GM12875 (cell line): Measurements from ENCODE around the gene RIT2.

Experiments
- H3K4me3 ChIP-seq: one replicate; pipeline ENCODE4 v1.5.1; 2011; ENCODE audit warnings: low read depth, low read length, control low read depth
- CTCF ChIP-seq: IDR thresholded peaks from 2 replicates; pipeline ENCODE4 v1.5.1; 2011; ENCODE audit warnings: low read depth, mild to moderate bottlenecking, control low read depth, inconsistent platforms, low read length, moderate library complexity, borderline replicate concordance; ENCODE audit not compliant: insufficient read depth

The RIT2 gene

DNA sequence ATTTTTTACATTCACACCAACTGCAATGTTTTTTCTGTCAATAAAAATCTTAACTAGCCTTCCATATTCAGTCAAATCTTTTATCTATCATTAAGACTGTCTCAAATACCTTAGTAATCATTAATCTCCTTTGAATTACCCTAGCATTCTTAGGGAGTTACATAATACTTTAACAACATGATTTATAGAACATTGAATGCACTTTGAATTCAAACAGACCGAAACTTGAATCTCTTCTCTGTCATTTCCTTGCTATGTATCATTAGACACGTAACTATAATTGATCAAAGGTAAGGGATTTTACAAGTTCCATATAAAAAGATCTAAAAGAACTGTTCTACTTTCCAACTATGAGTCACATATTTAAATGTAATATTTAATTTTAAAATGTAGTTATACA lies 330.9 kb downstream of the RIT2 start:
- no peak for TF ChIP-seq CTCF
- H3K4me3 ChIP-seq = no peak overlapping the region

DNA sequence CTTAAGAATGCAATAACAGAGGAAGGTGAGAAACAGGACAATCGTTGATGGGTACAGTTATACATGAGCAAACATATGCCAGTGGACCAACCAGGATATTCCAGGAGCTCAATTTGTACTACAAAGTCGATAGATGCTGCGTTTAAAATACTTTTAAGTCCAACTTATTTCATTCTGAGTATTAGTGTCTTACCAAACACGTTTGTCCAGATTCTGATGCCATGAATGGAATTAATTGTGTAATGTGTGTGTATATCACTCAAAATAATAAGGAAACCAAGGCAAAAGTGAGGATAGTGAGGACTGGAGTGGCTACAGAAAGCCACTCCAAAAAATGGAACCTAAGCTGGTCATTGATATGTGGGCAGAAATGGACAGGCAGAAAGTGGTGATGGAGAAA lies 332.6 kb downstream of the RIT2 start:
- no peak overlapping the region for H3K4me3 ChIP-seq
- no peak for TF ChIP-seq CTCF

- no peak for TF ChIP-seq CTCF
- no peak overlapping the region for H3K4me3 ChIP-seq
Measured at GRCh38 chr18:42781298-42781815, 334.1 kb downstream of the RIT2 start.

- no peak for TF ChIP-seq CTCF
- H3K4me3 ChIP-seq = no peak overlapping the region
Measured at GRCh38 chr18:42780171-42780570, 335.3 kb downstream of the RIT2 start.

DNA sequence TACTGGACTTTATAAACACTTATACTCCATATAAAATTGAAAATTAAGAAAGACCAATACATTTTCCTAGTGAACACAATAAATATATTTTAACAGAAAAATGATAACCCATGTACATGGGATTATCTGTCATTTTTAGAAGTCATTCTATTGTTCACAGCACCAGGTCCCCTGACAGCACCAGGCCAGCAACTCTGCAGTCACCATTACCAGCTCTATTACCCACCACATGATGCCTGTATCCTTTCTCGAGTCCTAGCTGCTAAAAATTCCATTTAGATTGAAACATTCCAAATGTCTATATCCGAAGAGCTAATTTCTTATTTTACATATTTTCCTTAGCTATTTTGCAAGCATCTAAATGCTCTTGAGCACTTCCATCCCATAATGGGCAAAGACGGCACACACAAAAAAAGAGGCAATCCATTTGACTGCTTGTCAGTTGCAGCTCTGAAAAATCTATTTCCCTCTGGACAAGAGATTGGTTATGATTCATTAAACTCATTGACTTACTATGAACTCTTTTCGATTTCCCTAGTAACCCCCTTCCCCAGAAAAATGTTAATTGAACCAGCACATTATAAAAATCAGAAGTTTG lies 336.9 kb downstream of the RIT2 start:
- H3K4me3 ChIP-seq = no peak overlapping the region
- TF ChIP-seq CTCF = no peak

GRCh38 chr18:42778024-42778423 lies 337.5 kb downstream of the RIT2 start:
- TF ChIP-seq CTCF = no peak
- no peak overlapping the region for H3K4me3 ChIP-seq

DNA sequence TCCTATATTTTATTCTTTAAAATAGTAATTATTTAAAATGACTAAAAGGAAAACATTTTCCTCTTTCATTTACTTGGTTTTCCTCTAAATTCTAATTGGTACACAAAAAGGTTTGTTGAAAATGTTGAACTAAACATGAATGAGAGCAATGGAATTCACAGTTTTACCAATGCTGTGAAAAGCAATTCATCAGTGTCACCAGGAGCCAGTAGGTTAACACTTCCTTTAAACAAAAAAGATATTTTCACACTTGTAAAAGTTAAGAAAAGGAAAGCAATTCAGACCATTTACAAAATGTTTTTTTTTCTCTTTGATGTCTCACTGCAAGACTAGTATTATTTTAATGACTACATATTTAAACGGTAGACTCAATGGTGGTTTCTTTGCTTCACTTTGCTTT lies 341.6 kb downstream of the RIT2 start:
- no peak for TF ChIP-seq CTCF
- no peak overlapping the region for H3K4me3 ChIP-seq
